ENCODE results near the gene TBC1D9.

DNA sequence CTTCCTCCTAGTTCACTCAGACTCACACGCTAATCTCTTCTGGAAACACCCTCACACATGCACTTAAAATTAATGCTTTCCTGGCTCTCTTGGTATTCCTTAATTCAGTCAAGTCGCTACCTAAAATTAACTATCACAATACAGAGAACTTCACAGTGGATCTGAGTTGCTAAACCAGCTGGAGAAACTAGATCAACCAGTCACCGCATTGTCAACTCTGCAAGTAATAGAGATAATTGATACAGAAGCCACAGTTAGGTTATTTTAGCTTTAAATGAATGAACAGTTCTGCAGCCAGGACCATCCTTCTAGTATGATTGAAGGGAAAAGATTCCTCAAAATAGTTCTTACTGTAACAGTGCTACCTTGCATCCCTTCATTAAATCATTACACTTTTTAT is 6.0 kb upstream of the TBC1D9 start:
- TF ChIP-seq, protein P1, sequence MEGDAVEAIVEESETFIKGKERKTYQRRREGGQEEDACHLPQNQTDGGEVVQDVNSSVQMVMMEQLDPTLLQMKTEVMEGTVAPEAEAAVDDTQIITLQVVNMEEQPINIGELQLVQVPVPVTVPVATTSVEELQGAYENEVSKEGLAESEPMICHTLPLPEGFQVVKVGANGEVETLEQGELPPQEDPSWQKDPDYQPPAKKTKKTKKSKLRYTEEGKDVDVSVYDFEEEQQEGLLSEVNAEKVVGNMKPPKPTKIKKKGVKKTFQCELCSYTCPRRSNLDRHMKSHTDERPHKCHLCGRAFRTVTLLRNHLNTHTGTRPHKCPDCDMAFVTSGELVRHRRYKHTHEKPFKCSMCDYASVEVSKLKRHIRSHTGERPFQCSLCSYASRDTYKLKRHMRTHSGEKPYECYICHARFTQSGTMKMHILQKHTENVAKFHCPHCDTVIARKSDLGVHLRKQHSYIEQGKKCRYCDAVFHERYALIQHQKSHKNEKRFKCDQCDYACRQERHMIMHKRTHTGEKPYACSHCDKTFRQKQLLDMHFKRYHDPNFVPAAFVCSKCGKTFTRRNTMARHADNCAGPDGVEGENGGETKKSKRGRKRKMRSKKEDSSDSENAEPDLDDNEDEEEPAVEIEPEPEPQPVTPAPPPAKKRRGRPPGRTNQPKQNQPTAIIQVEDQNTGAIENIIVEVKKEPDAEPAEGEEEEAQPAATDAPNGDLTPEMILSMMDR (IDR thresholded peaks at IDR 0.05), result no peak
- no peak for TF ChIP-seq EZH2 (IDR thresholded peaks at IDR 0.05; ENCODE audit: borderline replicate concordance, insufficient read depth, low read depth, low read length, poor library complexity, severe bottlenecking)

Data from B cell (primary cell).